ENCODE results near the gene TRAF1.

The TRAF1 gene

DNA sequence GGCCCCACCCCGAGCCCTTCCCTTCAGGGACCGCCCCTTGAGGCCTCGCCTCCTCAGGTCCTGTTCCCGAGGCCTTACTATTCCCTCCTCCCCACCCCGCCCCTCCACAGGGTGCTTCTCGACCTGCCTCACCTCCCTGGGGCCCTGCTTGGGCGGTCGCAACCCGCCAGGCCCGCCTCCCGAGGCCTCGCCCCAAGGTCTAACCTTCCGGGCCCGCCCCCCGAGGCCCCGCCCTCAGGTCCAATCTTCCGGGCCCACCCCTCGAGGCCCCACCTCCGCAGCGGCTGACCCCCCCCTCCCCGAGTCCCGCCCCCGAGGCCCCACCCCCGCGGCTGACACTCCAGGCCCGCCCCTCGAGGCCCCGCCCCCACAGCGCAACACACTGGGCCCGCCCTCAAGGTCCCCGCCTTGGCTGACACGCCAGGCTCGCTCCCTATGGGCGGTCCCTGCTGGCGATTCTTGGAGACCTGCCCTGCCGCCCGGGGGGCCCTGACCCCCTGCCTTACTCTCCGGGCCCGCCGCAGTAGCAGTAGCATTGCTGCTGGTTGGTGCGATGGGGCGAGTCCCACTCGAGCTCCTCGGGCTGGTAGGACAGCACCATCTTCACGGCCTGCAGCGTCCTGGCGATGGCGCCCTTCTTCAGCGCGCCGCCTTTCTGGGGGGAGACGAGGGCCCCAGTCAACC, 57.8 kb downstream of the TRAF1 start:
- H3K27me3 ChIP-seq (ENCODE audit: insufficient read depth, low read length): no peaks in the 10 kb centered on the region
- no peaks in the 10 kb centered on the region for H3K9me3 ChIP-seq (ENCODE audit: insufficient read depth, low read depth, low read length)
- no peak overlapping the region for H3K27ac ChIP-seq (ENCODE audit: low read length)
- peak overlapping the region; percentile 75; the same call in 1 of the 2 replicates for H3K4me3 ChIP-seq (ENCODE audit: low read length)
- peaks cover 17% of the 10 kb centered on the region for H3K4me1 ChIP-seq (ENCODE audit: insufficient read depth, low read length)
- peaks cover 17% of the 10 kb centered on the region; the same call in 1 of the 2 replicates for H3K36me3 ChIP-seq (ENCODE audit: insufficient read depth, low read depth, low read length)
- peak overlapping the region; percentile 1; the same call in 1 of the 2 replicates for H3K9ac ChIP-seq (ENCODE audit: low read depth, low read length)

DNA sequence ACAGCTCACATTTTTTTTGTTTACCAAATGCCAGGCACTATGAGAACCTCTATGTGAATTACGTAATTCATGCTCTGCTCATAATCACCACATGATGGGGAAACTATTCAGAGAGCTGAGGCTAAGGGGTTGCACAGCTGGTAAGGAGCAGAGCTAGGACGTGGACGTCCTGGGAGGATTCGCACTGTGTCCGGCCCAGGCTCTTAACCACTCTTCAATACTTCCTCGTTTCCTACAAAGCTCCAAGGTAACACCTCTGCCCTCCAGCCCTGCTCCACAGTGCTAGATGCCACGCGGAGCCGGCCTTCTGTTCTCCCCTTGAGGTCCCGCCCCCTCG, 58.3 kb downstream of the TRAF1 start:
- peak overlapping the region; percentile 63; the same call in 1 of the 2 replicates for H3K9ac ChIP-seq (ENCODE audit: low read depth, low read length)
- H3K36me3 ChIP-seq (ENCODE audit: insufficient read depth, low read depth, low read length): peaks cover 17% of the 10 kb centered on the region; the same call in 1 of the 2 replicates

DNA sequence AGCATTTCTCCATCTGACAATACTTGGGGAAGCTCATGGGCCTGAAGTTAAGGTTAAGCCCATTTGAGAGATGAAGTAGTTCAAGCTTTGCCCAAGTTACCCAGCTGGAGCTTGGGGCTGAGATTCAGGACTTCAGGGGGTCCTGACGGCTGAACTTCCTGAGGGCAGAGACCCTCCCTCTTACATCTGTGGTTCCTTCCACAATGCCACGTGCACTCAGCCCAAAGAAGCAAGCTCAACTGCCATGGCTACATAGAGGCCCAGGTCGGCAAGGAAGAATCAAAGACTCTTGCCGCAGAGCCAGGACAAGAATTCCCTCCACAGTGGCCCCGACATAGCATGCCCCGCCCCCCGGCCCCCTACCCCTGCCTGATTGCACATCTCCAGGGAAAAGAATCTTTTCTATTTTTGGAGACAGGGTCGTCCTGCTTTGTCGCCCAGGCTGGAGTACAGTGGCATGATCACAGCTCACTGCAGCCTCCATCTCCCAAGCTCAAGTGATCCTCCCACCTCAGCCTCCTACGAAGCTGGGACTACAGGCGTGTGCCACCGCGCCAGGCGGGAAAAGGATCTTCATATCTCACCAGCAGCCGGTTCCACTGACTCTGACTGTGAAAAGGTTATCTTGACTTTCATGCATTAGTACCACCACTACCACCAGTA, 58.8 kb downstream of the TRAF1 start:
- H3K9me3 ChIP-seq (ENCODE audit: insufficient read depth, low read depth, low read length): no peaks in the 10 kb centered on the region
- H3K4me1 ChIP-seq (ENCODE audit: insufficient read depth, low read length): peaks cover 8% of the 10 kb centered on the region
- no peaks in the 10 kb centered on the region for H3K27me3 ChIP-seq (ENCODE audit: insufficient read depth, low read length)
- H3K4me3 ChIP-seq (ENCODE audit: low read length): peak overlapping the region; percentile 62; the same call in 1 of the 2 replicates
- H3K27ac ChIP-seq (ENCODE audit: low read length): no peak overlapping the region
- peaks cover 17% of the 10 kb centered on the region; the same call in 1 of the 2 replicates for H3K36me3 ChIP-seq (ENCODE audit: insufficient read depth, low read depth, low read length)
- H3K9ac ChIP-seq (ENCODE audit: low read depth, low read length): peak overlapping the region; percentile 63; the same call in 1 of the 2 replicates

More for the DNA sequence above, 58.3 kb downstream of the TRAF1 start:
- Histone ChIP-seq H3K27me3 (ENCODE audit: insufficient read depth, low read length) (no peaks in the 10 kb centered on the region), H3K4me1 (ENCODE audit: insufficient read depth, low read length) (peaks cover 13% of the 10 kb centered on the region), H3K9me3 (ENCODE audit: insufficient read depth, low read depth, low read length) (no peaks in the 10 kb centered on the region), H3K27ac (ENCODE audit: low read length) (no peak overlapping the region), H3K4me3 (ENCODE audit: low read length) (peak overlapping the region; percentile 62; the same call in 1 of the 2 replicates)

DNA sequence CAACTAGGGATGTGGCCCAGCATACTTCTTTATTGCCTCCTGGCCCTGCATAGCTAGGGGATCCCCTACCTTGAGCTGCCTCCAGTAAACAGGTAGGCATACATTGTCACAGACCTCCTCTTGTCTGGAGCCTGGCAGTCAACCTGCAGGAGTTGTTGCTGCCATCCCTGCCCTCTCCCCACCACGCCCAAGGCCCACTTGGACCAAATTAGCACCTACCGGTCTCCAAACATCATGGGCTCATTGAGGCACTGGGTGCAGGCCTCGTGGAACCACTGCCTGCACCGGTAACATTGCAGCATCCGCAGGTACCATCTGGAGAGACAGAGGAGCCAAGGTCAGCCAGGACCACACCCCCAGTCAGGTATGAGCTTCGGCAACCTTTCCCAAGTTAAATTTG, 59.9 kb downstream of the TRAF1 start:
- Histone ChIP-seq H3K4me3 (ENCODE audit: low read length) (no peak overlapping the region), H3K4me1 (ENCODE audit: insufficient read depth, low read length) (peaks cover 4% of the 10 kb centered on the region; the same call in 1 of the 2 replicates), H3K9ac (ENCODE audit: low read depth, low read length) (no peak overlapping the region), H3K36me3 (ENCODE audit: insufficient read depth, low read depth, low read length) (peaks cover 15% of the 10 kb centered on the region; the same call in 1 of the 2 replicates), H3K27ac (ENCODE audit: low read length) (no peak overlapping the region), H3K27me3 (ENCODE audit: insufficient read depth, low read length) (no peaks in the 10 kb centered on the region), H3K9me3 (ENCODE audit: insufficient read depth, low read depth, low read length) (no peaks in the 10 kb centered on the region)

DNA sequence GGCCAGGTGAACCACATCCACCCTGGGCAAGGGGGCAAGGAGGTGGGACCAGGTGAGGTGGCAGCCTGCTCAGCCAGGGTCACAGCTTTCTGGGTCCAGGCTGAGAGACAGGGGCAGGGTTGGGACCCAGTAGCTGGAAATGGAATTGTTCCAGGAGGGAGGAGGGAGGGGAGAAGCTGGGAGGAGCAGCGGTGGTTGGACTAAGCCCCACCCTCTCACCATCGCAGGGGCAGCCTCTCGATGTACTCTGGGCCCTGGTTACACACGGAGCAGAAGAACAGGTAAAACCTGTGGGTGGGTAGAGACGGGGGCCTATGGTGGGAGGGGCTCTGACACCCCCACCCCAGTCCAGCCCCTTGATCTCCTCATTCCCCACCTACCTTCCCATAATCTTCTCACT, 60.8 kb downstream of the TRAF1 start:
- no peak overlapping the region for H3K9ac ChIP-seq (ENCODE audit: low read depth, low read length)
- no peak overlapping the region for H3K4me3 ChIP-seq (ENCODE audit: low read length)
- no peak overlapping the region for H3K27ac ChIP-seq (ENCODE audit: low read length)
- no peaks in the 10 kb centered on the region for H3K27me3 ChIP-seq (ENCODE audit: insufficient read depth, low read length)
- H3K9me3 ChIP-seq (ENCODE audit: insufficient read depth, low read depth, low read length): no peaks in the 10 kb centered on the region
- H3K36me3 ChIP-seq (ENCODE audit: insufficient read depth, low read depth, low read length): peaks cover 8% of the 10 kb centered on the region; the same call in 1 of the 2 replicates
- peaks cover 4% of the 10 kb centered on the region; the same call in 1 of the 2 replicates for H3K4me1 ChIP-seq (ENCODE audit: insufficient read depth, low read length)

DNA sequence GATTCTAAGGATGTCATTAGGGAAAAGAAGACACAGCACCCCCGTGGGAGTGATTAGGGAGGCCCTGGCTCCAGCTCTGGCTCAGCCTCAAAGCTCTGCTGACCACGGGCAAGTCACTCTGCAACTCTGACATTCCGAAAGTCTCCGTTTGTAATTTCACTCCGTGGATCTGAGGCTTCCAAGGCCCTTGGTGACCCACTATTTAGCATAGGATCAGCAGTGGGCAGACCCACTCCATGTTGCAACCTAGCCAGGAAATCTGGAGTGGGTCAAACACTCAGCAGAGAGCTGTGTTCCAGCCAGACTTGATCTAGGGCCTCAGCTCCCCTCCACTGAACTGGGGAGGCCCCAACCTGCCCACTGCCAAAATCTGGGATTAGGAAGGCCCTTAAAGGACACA, 61.4 kb downstream of the TRAF1 start:
- Histone ChIP-seq H3K36me3 (ENCODE audit: insufficient read depth, low read depth, low read length) (peaks cover 15% of the 10 kb centered on the region; the same call in 1 of the 2 replicates), H3K4me3 (ENCODE audit: low read length) (no peak overlapping the region), H3K27me3 (ENCODE audit: insufficient read depth, low read length) (no peaks in the 10 kb centered on the region), H3K4me1 (ENCODE audit: insufficient read depth, low read length) (peaks cover 4% of the 10 kb centered on the region; the same call in 1 of the 2 replicates), H3K9ac (ENCODE audit: low read depth, low read length) (no peak overlapping the region), H3K27ac (ENCODE audit: low read length) (no peak overlapping the region), H3K9me3 (ENCODE audit: insufficient read depth, low read depth, low read length) (no peaks in the 10 kb centered on the region)

DNA sequence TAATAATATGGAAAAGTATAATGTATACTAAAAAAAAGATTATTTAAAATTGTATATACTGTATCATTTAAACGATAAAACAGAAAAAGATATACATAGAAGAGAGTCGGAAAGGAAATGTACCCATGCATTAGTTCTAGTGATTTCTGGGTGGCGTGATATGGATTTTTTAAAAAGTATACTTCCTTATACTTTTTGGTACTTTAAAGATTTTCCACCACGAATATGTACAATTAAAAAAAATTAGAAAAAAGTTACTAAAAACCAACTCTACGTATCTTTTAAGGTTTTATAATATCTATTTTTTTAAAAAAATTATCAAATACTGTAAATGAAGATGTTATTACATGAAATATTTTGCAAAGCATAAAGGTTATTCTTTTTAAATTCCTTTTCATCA, 61.9 kb downstream of the TRAF1 start:
- H3K27me3 ChIP-seq (ENCODE audit: insufficient read depth, low read length): no peaks in the 10 kb centered on the region
- peaks cover 4% of the 10 kb centered on the region; the same call in 1 of the 2 replicates for H3K4me1 ChIP-seq (ENCODE audit: insufficient read depth, low read length)
- no peak overlapping the region for H3K9ac ChIP-seq (ENCODE audit: low read depth, low read length)
- peaks cover 19% of the 10 kb centered on the region; the same call in 1 of the 2 replicates for H3K36me3 ChIP-seq (ENCODE audit: insufficient read depth, low read depth, low read length)
- H3K27ac ChIP-seq (ENCODE audit: low read length): no peak overlapping the region
- H3K4me3 ChIP-seq (ENCODE audit: low read length): no peak overlapping the region
- no peaks in the 10 kb centered on the region for H3K9me3 ChIP-seq (ENCODE audit: insufficient read depth, low read depth, low read length)

DNA sequence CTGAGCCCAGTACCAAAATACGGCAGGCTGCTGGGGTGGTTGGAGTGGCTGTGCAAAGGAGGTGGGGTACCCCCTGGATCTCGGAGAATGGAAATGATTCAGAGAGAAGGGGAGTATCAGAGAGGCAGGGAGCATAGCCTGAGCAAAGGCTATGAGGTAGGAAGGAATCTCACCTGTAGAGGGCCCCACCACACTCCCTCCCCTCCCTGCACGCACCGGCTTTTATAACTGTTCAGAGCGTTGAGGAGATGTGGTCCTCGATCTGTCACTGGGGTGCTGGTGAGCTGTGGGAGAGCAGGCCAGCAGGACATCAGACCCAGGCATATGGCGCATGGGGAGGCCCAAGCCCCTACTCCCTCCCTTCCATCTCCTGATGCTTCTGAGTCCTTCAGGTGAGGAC, 62.8 kb downstream of the TRAF1 start:
- H3K27me3 ChIP-seq (ENCODE audit: insufficient read depth, low read length): no peaks in the 10 kb centered on the region
- H3K36me3 ChIP-seq (ENCODE audit: insufficient read depth, low read depth, low read length): peaks cover 23% of the 10 kb centered on the region; the same call in 1 of the 2 replicates
- no peak overlapping the region for H3K27ac ChIP-seq (ENCODE audit: low read length)

DNA sequence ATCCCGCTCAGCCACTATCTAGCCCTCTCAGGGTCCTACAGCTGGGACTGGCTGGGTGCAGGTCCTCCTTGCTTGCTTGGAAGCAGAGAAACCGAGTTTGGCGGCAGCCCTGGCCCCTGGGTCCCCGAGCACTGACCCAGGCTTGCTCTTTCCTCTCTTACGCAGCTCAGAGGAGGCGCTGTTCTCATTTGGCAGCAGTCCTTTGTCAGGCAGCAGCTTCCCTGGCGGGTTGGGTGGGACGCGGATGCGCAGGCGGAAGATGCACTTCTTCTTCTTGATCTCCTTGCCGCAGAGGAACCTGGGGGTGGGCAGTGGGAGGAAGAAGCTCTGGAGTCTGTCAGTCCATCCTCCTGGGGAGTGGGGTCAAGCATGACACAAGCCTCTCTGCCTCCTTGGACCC, 64.1 kb downstream of the TRAF1 start:
- Histone ChIP-seq H3K27ac (ENCODE audit: low read length) (no peak overlapping the region), H3K27me3 (ENCODE audit: insufficient read depth, low read length) (no peaks in the 10 kb centered on the region), H3K36me3 (ENCODE audit: insufficient read depth, low read depth, low read length) (peaks cover 25% of the 10 kb centered on the region; the same call in 1 of the 2 replicates)

More for the DNA sequence above, 62.8 kb downstream of the TRAF1 start:
- Histone ChIP-seq H3K4me1 (ENCODE audit: insufficient read depth, low read length) (peaks cover 4% of the 10 kb centered on the region; the same call in 1 of the 2 replicates), H3K9ac (ENCODE audit: low read depth, low read length) (no peak overlapping the region), H3K4me3 (ENCODE audit: low read length) (no peak overlapping the region), H3K9me3 (ENCODE audit: insufficient read depth, low read depth, low read length) (no peaks in the 10 kb centered on the region)

DNA sequence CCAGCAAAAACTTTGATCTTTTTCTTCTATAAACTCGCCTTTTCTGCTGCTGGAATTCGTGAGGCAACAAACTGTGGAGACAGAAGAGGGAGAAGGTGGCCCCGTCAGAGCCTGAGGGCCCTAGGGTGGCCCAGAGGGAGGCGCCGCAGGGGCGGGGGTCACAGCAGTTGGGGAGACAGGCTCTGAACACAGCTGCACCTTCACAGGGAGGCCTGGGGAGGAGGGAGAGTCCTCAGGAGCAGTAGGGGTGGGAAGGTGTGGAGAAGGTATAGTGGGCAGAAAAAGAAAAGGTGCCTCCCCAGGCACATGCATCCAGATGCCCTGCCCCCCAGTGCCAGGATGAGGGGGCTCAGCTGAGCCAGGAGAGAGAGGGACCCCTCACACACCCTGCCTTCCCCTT, 64.7 kb downstream of the TRAF1 start:
- Histone ChIP-seq H3K4me1 (ENCODE audit: insufficient read depth, low read length) (no peaks in the 10 kb centered on the region), H3K27ac (ENCODE audit: low read length) (no peak overlapping the region), H3K9ac (ENCODE audit: low read depth, low read length) (no peak overlapping the region), H3K36me3 (ENCODE audit: insufficient read depth, low read depth, low read length) (peaks cover 29% of the 10 kb centered on the region; the same call in 1 of the 2 replicates), H3K27me3 (ENCODE audit: insufficient read depth, low read length) (no peaks in the 10 kb centered on the region), H3K4me3 (ENCODE audit: low read length) (no peak overlapping the region), H3K9me3 (ENCODE audit: insufficient read depth, low read depth, low read length) (no peaks in the 10 kb centered on the region)

More for the DNA sequence above, 64.1 kb downstream of the TRAF1 start:
- H3K9me3 ChIP-seq (ENCODE audit: insufficient read depth, low read depth, low read length): no peaks in the 10 kb centered on the region
- H3K9ac ChIP-seq (ENCODE audit: low read depth, low read length): no peak overlapping the region
- H3K4me1 ChIP-seq (ENCODE audit: insufficient read depth, low read length): no peaks in the 10 kb centered on the region
- H3K4me3 ChIP-seq (ENCODE audit: low read length): no peak overlapping the region

DNA sequence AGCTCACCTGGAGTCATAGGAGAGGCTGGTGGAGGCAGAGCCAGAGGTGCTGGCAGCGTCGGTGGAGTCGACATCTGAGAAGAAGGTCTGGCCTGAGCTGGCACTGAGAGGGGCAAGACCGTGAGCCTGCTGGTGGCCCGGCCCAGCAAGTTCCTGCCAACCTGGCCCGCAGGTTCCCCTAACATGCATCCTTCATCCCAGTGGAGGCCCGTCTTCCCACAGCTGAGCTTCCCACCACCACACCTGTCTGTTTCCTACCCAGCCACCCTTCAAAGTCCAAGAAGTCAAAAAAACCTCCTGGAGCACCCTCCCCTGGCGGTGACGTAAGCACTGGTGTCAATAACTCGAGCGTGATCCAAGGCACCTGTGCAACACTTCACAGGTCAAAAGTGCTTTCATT, 66.5 kb downstream of the TRAF1 start:
- Histone ChIP-seq H3K36me3 (ENCODE audit: insufficient read depth, low read depth, low read length) (peaks cover 24% of the 10 kb centered on the region; the same call in 1 of the 2 replicates), H3K27ac (ENCODE audit: low read length) (no peak overlapping the region), H3K27me3 (ENCODE audit: insufficient read depth, low read length) (no peaks in the 10 kb centered on the region), H3K9ac (ENCODE audit: low read depth, low read length) (no peak overlapping the region), H3K4me1 (ENCODE audit: insufficient read depth, low read length) (no peaks in the 10 kb centered on the region), H3K9me3 (ENCODE audit: insufficient read depth, low read depth, low read length) (no peaks in the 10 kb centered on the region), H3K4me3 (ENCODE audit: low read length) (no peak overlapping the region)

Measured in iPS-20b (cell line).